Stomach (tissue), 4 donors: ENCODE data around the gene RAB7B.

Experiments used
- EP300 ChIP-seq: sonication (generic); formaldehyde crosslinking; IDR thresholded peaks from one replicate; pipeline ENCODE4 v1.6.1; 2017; ENCODE audit warnings: antibody characterized with exemption
- POLR2AphosphoS5 ChIP-seq, 3 donors: sonication (generic); formaldehyde crosslinking; IDR thresholded peaks; one replicate each; pipeline ENCODE4 v1.6.1; 2016; ENCODE audit warnings: antibody characterized with exemption in 3 of 3
- TF ChIP-seq, protein P1 (sequence below), 7 experiments: fragments of 450-650 bp in 4 of 7; fragments of 200-600 bp in 3 of 7; sonication (generic) in 3 of 7; IDR thresholded peaks; one replicate each; pipeline ENCODE4 v1.5.1; 2016 to 2019; ENCODE audit warnings: antibody characterized with exemption in 7 of 7, control low read depth in 2 of 7, mild to moderate bottlenecking in 1 of 7

- no peak for TF ChIP-seq EP300
- TF ChIP-seq, protein P1, sequence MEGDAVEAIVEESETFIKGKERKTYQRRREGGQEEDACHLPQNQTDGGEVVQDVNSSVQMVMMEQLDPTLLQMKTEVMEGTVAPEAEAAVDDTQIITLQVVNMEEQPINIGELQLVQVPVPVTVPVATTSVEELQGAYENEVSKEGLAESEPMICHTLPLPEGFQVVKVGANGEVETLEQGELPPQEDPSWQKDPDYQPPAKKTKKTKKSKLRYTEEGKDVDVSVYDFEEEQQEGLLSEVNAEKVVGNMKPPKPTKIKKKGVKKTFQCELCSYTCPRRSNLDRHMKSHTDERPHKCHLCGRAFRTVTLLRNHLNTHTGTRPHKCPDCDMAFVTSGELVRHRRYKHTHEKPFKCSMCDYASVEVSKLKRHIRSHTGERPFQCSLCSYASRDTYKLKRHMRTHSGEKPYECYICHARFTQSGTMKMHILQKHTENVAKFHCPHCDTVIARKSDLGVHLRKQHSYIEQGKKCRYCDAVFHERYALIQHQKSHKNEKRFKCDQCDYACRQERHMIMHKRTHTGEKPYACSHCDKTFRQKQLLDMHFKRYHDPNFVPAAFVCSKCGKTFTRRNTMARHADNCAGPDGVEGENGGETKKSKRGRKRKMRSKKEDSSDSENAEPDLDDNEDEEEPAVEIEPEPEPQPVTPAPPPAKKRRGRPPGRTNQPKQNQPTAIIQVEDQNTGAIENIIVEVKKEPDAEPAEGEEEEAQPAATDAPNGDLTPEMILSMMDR (IDR thresholded peaks at IDR 0.05), result no peak
- TF ChIP-seq POLR2AphosphoS5 (IDR thresholded peaks at IDR 0.05), result peak in 1 of 3 donors; percentile 51
Measured at GRCh38 chr1:206048582-206048981, 45.4 kb upstream of the RAB7B start.
